ENCODE measurements around the gene ABCC1. TPM values are rescaled to one million over a fixed set of nuclear protein-coding genes. Genes with fewer than 3 reads are reported as not detected.

Gene ABCC1
- total RNA-seq, 2 experiments from 2014 or later: 64.5 to 67.6 TPM

- no peak for TF ChIP-seq CTCF (IDR thresholded peaks at IDR 0.05)
- peak overlapping the region; percentile 43 for H3K27ac Mint-ChIP-seq
- DNase-seq (no peak), ATAC-seq (no peak)
- H3K4me3 Mint-ChIP-seq: no peak overlapping the region
- H3K9me3 Mint-ChIP-seq: no peaks in the 10 kb centered on the region
- H3K36me3 Mint-ChIP-seq (ENCODE audit: low read depth): no peaks in the 10 kb centered on the region
- CTCF ChIA-PET: no interaction called here
- no peaks in the 10 kb centered on the region for H3K27me3 Mint-ChIP-seq
- peaks cover 11% of the 10 kb centered on the region for H3K4me1 Mint-ChIP-seq (ENCODE audit: low read depth)
- POLR2A ChIA-PET: no interaction called here
- intact Hi-C loops (cut with micrococcal nuclease): no loop called here
Observed at GRCh38 chr16:15942931-15943690, 6.3 kb upstream of the ABCC1 start.

- no peak for DNase-seq
- intact Hi-C loops (cut with micrococcal nuclease): no loop called here
- H3K27me3 Mint-ChIP-seq: no peaks in the 10 kb centered on the region
- H3K9me3 Mint-ChIP-seq: no peaks in the 10 kb centered on the region
- peaks cover 21% of the 10 kb centered on the region for H3K4me1 Mint-ChIP-seq (ENCODE audit: low read depth)
- ATAC-seq: no peak
- H3K4me3 Mint-ChIP-seq: no peak overlapping the region
- CTCF ChIA-PET: no interaction called here
- peaks cover 10% of the 10 kb centered on the region for H3K36me3 Mint-ChIP-seq (ENCODE audit: low read depth)
- POLR2A ChIA-PET: no interaction called here
- no peak overlapping the region for H3K27ac Mint-ChIP-seq
- TF ChIP-seq CTCF (IDR thresholded peaks at IDR 0.05): no peak
Observed at GRCh38 chr16:15946257-15947044, 3.0 kb upstream of the ABCC1 start.

GRCh38 chr16:15947983-15948509 is 1.4 kb upstream of the ABCC1 start:
- intact Hi-C loops (cut with micrococcal nuclease): no loop called here
- ATAC-seq: no peak
- ChIA-PET POLR2A (interaction anchor here (0.9 to 1.5 kb wide), 3 partner anchors 9 to 60 kb away, joined by 3 to 5 read pairs (median 4); partner anchors contain the start of gene CEP20), CTCF (interaction anchor here (0.7 to 1.4 kb wide), 3 partner anchors 10 to 295 kb away, joined by 3 read pairs; no protein-coding TSS in a partner anchor)
- Mint-ChIP-seq H3K27ac (no peak overlapping the region), H3K4me3 (no peak overlapping the region), H3K27me3 (no peaks in the 10 kb centered on the region), H3K4me1 (ENCODE audit: low read depth) (peaks cover 35% of the 10 kb centered on the region), H3K36me3 (ENCODE audit: low read depth) (peaks cover 20% of the 10 kb centered on the region), H3K9me3 (no peaks in the 10 kb centered on the region)
- TF ChIP-seq CTCF (IDR thresholded peaks at IDR 0.05): no peak
- no peak for DNase-seq

GRCh38 chr16:15948532-15949209 is 745 bp upstream of the ABCC1 start:
- ATAC-seq: no peak
- CTCF ChIA-PET: interaction anchor here (0.9 to 1.4 kb wide), 2 partner anchors 11 to 79 kb away, joined by 3 read pairs; no protein-coding TSS in a partner anchor

More at GRCh38 chr16:15948532-15949209, 745 bp upstream of the ABCC1 start:
- Mint-ChIP-seq H3K36me3 (ENCODE audit: low read depth) (peaks cover 25% of the 10 kb centered on the region), H3K9me3 (no peaks in the 10 kb centered on the region), H3K27me3 (no peaks in the 10 kb centered on the region), H3K4me3 (peak overlapping the region; percentile 83), H3K4me1 (ENCODE audit: low read depth) (peaks cover 41% of the 10 kb centered on the region), H3K27ac (peak overlapping the region; percentile 90)
- no peak for TF ChIP-seq CTCF (IDR thresholded peaks at IDR 0.05)
- DNase-seq: peak; percentile 45
- intact Hi-C loops (cut with micrococcal nuclease): no loop called here
- POLR2A ChIA-PET: interaction anchor here (0.9 to 1.5 kb wide), 3 partner anchors 10 to 61 kb away, joined by 3 to 5 read pairs (median 4); partner anchors contain the start of gene CEP20

Measured in activated CD8-positive, alpha-beta T cell treated with anti-CD3 and anti-CD28 coated beads for 36 hours (primary cell).